IPS-20b (cell line): ENCODE measurements around the gene SLC66A3.

Experiments
- H3K27ac ChIP-seq: one replicate; pipeline ENCODE4 v1.5.1; 2013; ENCODE audit warnings: low read length
- H3K27me3 ChIP-seq: 2 replicates; pipeline ENCODE4 v1.6.1; 2013; ENCODE audit warnings: mild to moderate bottlenecking, low read length, inconsistent platforms; ENCODE audit not compliant: insufficient read depth
- H3K36me3 ChIP-seq: 2 replicates; pipeline ENCODE4 v1.6.1; 2013; ENCODE audit warnings: low read depth, mild to moderate bottlenecking, inconsistent platforms, low read length, moderate library complexity; ENCODE audit not compliant: insufficient read depth
- H3K4me1 ChIP-seq: 2 replicates; pipeline ENCODE4 v1.6.1; 2013; ENCODE audit warnings: mild to moderate bottlenecking, control low read depth, inconsistent platforms, low read length, moderate library complexity; ENCODE audit not compliant: insufficient read depth
- H3K4me3 ChIP-seq: 2 replicates; pipeline ENCODE4 v1.5.1; 2013; ENCODE audit warnings: mild to moderate bottlenecking, low read length, inconsistent platforms
- H3K9ac ChIP-seq: 2 replicates; pipeline ENCODE4 v1.6.1; 2013; ENCODE audit warnings: low read depth, mild to moderate bottlenecking, inconsistent platforms, low read length, moderate library complexity
- H3K9me3 ChIP-seq: 2 replicates; pipeline ENCODE4 v1.6.1; 2013; ENCODE audit warnings: mild to moderate bottlenecking, low read depth, low read length, inconsistent platforms; ENCODE audit not compliant: insufficient read depth

Gene SLC66A3

GRCh38 chr2:11127761-11128160, 27.5 kb upstream of the SLC66A3 start:
- Histone ChIP-seq H3K36me3 (no peaks in the 10 kb centered on the region), H3K4me3 (no peak overlapping the region), H3K27ac (no peak overlapping the region), H3K4me1 (no peaks in the 10 kb centered on the region), H3K9ac (no peak overlapping the region), H3K9me3 (no peaks in the 10 kb centered on the region), H3K27me3 (peaks cover 10% of the 10 kb centered on the region)

DNA sequence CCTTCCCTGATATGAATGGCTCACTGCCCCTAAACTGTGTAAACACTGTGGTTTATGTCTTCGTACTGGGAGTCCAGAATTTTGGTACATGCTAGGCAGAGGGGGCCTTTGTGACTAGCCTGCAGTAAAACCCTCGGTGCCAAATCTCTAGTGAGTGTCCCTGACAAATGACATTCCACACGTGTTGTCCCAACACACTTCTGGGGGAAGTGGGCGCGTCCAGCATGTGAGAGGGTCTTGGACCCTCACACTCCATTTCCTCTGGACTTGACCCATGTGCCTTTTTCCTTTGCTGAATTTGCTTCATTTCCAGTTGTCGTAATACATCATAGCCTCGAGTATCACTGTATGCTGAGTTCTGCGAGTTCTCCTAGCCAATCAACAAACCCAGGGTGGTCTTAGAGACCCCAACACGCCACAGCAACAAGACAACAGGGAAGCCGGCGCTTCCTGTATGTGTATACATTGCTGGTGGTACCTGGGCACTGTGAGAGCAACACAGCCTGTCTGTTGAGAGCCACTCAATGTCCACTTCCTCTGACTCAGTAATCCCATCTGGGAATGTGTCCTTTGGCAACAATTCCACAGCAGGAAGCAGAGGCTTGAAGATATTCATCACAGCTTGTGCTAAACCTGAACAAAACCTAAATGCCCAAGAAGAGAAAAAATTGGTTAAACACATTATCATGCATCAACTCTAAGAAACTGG, 26.9 kb upstream of the SLC66A3 start:
- no peaks in the 10 kb centered on the region for H3K36me3 ChIP-seq
- H3K27me3 ChIP-seq: peaks cover 11% of the 10 kb centered on the region
- H3K9me3 ChIP-seq: no peaks in the 10 kb centered on the region
- no peak overlapping the region for H3K9ac ChIP-seq
- no peak overlapping the region for H3K4me3 ChIP-seq
- H3K4me1 ChIP-seq: no peaks in the 10 kb centered on the region
- no peak overlapping the region for H3K27ac ChIP-seq

DNA sequence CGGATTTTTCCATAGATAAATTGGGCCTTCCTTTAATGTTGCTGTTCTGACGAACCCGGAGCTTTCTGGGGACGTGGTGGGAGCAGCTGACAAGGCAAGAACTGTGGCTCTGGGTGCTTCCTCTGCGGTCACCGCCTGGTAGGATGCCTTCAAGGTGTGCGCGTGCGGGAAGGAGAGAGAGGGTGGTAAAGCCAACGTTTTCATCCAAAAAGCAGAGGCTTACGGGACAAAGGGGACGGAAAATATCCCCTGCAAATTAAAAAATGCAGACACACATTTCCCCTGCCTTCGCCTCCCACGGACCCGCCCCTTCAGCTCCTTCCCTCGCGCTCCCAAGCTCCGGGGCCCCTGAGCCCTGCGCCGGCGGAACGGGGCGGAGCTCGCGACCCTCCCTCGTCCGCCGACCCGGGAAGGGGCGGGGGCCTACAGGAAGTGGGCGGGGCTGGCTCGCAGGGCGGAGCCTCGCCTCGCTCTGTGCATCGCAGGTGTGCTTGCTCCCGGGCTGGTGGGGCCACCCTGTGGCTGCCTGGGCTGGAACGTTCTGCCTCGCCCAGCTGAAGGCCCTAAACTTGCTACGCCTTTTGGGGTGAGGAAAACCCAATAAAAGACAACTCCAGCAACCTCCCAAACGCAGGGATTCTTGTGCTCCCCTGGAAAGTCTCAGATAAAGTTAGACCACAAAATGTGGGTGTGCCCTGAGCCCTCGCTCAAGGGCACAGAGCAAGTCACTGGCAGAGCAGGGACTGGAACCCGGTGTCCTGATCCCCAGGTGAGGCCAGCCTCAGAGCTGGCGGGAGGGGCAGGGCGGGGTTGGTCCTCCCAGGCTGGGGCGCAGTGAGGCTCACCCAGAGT, 25.4 kb upstream of the SLC66A3 start:
- no peaks in the 10 kb centered on the region for H3K4me1 ChIP-seq
- no peaks in the 10 kb centered on the region for H3K36me3 ChIP-seq
- H3K4me3 ChIP-seq: peak overlapping the region; percentile 71
- no peaks in the 10 kb centered on the region for H3K9me3 ChIP-seq
- no peak overlapping the region for H3K27ac ChIP-seq
- peaks cover 12% of the 10 kb centered on the region for H3K27me3 ChIP-seq
- H3K9ac ChIP-seq: peak overlapping the region; percentile 54; the same call in 1 of the 2 replicates

GRCh38 chr2:11131166-11131920, 23.9 kb upstream of the SLC66A3 start:
- Histone ChIP-seq H3K9me3 (no peaks in the 10 kb centered on the region), H3K4me3 (no peak overlapping the region), H3K27me3 (peaks cover 12% of the 10 kb centered on the region), H3K36me3 (no peaks in the 10 kb centered on the region), H3K4me1 (no peaks in the 10 kb centered on the region), H3K9ac (no peak overlapping the region), H3K27ac (no peak overlapping the region)

DNA sequence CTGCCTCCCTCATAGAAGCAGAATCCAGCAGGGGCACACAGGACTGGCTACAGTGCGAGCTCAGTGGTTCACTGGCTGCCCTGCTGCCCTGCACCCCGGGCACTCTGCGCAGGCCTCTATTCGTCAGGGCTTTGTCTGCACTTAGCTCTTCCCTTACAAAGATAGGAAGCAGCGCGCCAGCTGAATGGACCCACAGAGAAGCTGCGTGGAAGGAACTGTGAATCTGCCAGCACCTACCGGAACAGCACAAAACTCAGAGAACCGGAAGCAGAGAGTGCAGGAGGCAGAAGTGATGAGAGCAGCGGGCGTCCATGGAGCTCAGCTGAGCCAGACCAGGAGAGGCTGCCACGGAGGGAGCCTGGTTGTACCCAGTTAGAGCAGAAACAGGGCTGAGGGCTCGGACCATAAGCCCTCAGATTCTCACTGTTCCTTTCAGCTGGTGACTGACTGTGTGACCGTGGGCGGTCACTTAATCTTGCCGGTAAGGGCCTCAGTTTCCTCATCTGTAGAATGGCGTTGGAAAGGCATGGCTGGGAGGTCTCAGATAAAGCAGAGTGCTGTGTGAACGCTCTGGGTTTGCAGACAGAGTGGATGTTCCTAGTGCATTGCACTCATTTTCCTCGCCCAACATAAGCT, 23.1 kb upstream of the SLC66A3 start:
- Histone ChIP-seq H3K9me3 (no peaks in the 10 kb centered on the region), H3K4me1 (no peaks in the 10 kb centered on the region), H3K9ac (no peak overlapping the region), H3K4me3 (peak overlapping the region; percentile 66; the same call in 1 of the 2 replicates), H3K27ac (no peak overlapping the region), H3K36me3 (no peaks in the 10 kb centered on the region), H3K27me3 (peaks cover 12% of the 10 kb centered on the region)

- Histone ChIP-seq H3K27me3 (peaks cover 12% of the 10 kb centered on the region), H3K36me3 (no peaks in the 10 kb centered on the region), H3K9ac (peak overlapping the region; percentile 56; the same call in 1 of the 2 replicates), H3K27ac (no peak overlapping the region), H3K9me3 (no peaks in the 10 kb centered on the region), H3K4me1 (no peaks in the 10 kb centered on the region), H3K4me3 (peak overlapping the region; percentile 66)
Observed at GRCh38 chr2:11133238-11133935, 21.9 kb upstream of the SLC66A3 start.

DNA sequence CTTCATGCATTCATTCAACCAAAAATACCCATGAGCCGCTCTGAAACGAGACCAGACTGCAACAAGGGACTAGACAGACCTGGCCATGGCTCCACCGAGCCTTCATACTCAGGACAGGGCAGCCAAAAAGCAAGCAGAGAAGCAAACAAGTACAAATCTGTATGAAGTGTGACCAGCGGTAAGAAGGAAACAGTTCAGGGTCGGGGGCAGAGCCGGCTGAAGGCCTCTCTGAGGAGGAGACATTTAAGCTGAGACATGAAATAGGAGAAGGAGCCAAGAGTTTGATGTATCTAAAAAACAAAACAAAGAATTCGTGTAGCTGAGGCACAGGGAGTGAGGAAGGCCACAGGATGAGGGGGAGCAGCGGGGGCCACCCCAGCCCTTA, 21.3 kb upstream of the SLC66A3 start:
- no peaks in the 10 kb centered on the region for H3K36me3 ChIP-seq
- H3K4me1 ChIP-seq: no peaks in the 10 kb centered on the region
- peaks cover 12% of the 10 kb centered on the region; the same call in 1 of the 2 replicates for H3K27me3 ChIP-seq
- no peaks in the 10 kb centered on the region for H3K9me3 ChIP-seq
- no peak overlapping the region for H3K9ac ChIP-seq
- no peak overlapping the region for H3K27ac ChIP-seq
- peak overlapping the region; percentile 66 for H3K4me3 ChIP-seq

- H3K4me1 ChIP-seq: no peaks in the 10 kb centered on the region
- no peaks in the 10 kb centered on the region for H3K9me3 ChIP-seq
- H3K27ac ChIP-seq: no peak overlapping the region
- no peak overlapping the region for H3K4me3 ChIP-seq
- no peaks in the 10 kb centered on the region for H3K36me3 ChIP-seq
- no peak overlapping the region for H3K9ac ChIP-seq
- peaks cover 11% of the 10 kb centered on the region; the same call in 1 of the 2 replicates for H3K27me3 ChIP-seq
Observed at GRCh38 chr2:11134349-11134748, 20.9 kb upstream of the SLC66A3 start.

DNA sequence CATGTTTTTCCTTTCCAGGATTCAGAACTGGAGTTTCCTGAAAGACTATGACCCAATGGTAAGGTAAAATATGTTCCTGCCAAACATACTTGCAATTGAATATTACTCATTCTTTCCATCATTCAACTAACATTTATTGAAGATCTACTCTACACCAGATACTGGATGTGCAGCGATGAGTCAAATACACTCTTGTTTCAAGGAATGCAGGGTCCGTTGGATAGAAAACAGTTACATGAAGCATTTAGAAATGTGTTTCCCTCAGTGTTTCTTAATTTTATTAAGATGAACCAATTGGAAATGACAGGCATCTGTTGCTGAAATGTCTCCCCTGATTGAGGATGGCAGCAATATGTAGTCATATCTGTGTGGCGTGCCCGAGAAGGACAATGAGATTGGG, 14.8 kb upstream of the SLC66A3 start:
- H3K27ac ChIP-seq: no peak overlapping the region
- no peaks in the 10 kb centered on the region for H3K4me1 ChIP-seq
- H3K36me3 ChIP-seq: no peaks in the 10 kb centered on the region
- H3K9me3 ChIP-seq: no peaks in the 10 kb centered on the region
- no peak overlapping the region for H3K4me3 ChIP-seq
- no peaks in the 10 kb centered on the region for H3K27me3 ChIP-seq
- H3K9ac ChIP-seq: no peak overlapping the region

GRCh38 chr2:11141319-11141718, 13.9 kb upstream of the SLC66A3 start:
- Histone ChIP-seq H3K4me3 (no peak overlapping the region), H3K9me3 (no peaks in the 10 kb centered on the region), H3K27me3 (no peaks in the 10 kb centered on the region), H3K36me3 (no peaks in the 10 kb centered on the region), H3K4me1 (no peaks in the 10 kb centered on the region), H3K9ac (no peak overlapping the region), H3K27ac (no peak overlapping the region)

- Histone ChIP-seq H3K9me3 (no peaks in the 10 kb centered on the region), H3K9ac (no peak overlapping the region), H3K27ac (no peak overlapping the region), H3K4me1 (no peaks in the 10 kb centered on the region), H3K4me3 (no peak overlapping the region), H3K36me3 (no peaks in the 10 kb centered on the region), H3K27me3 (no peaks in the 10 kb centered on the region)
Observed at GRCh38 chr2:11142330-11142729, 12.9 kb upstream of the SLC66A3 start.
